Measurements from ENCODE around the gene AMBN. TPM values are rescaled to one million over a fixed set of nuclear protein-coding genes. Genes with fewer than 3 reads are reported as not detected.

AMBN gene
- total and polyA plus RNA-seq, 2 of the 13 experiments (the other 11 are each of a cell fraction or from before 2014, with no cell fraction given) = not detected

GRCh38 chr4:70564033-70564432 lies 28.0 kb upstream of the AMBN start (continued):
- TF ChIP-seq ASH2L (IDR thresholded peaks at IDR 0.05; ENCODE audit: insufficient read length, low read depth, low read length) (no peak), DPF2 (CRISPR knock-in tag; IDR thresholded peaks at IDR 0.05; ENCODE audit: borderline replicate concordance, low read depth) (no peak), RARA (CRISPR knock-in tag; IDR thresholded peaks at IDR 0.05) (0 out of 2 replicates have a peak, but pooled peaks have one; percentile 32), CBFB (CRISPR knock-in tag; IDR thresholded peaks at IDR 0.05) (no peak), TBX2 (CRISPR knock-in tag; IDR thresholded peaks at IDR 0.05; ENCODE audit: borderline replicate concordance) (peak; percentile 51; the same call in 1 of the 2 replicates), KLF6 (CRISPR knock-in tag; IDR thresholded peaks at IDR 0.05) (no peak), SOX6 (IDR thresholded peaks at IDR 0.05) (no peak), SOX6 (CRISPR knock-in tag; IDR thresholded peaks at IDR 0.05) (peak; percentile 79), ZFAT (CRISPR knock-in tag; conservative IDR thresholded peaks at IDR 0.05) (no peak), IRX3 (CRISPR knock-in tag; IDR thresholded peaks at IDR 0.05; ENCODE audit: borderline replicate concordance, low read depth) (no peak), SOX5 (CRISPR knock-in tag; IDR thresholded peaks at IDR 0.05; ENCODE audit: borderline replicate concordance) (peak; percentile 70; the same call in 1 of the 2 replicates), ARID2 (CRISPR knock-in tag; IDR thresholded peaks at IDR 0.05; ENCODE audit: borderline replicate concordance) (no peak), HDAC2 (CRISPR knock-in tag; IDR thresholded peaks at IDR 0.05) (0 out of 2 replicates have a peak, but pooled peaks have one; percentile 44), ZNF3 (CRISPR knock-in tag; IDR thresholded peaks at IDR 0.05) (no peak), SMARCE1 (IDR thresholded peaks at IDR 0.05; ENCODE audit: borderline replicate concordance) (no peak), HMG20A (CRISPR knock-in tag; IDR thresholded peaks at IDR 0.05; ENCODE audit: borderline replicate concordance) (peak; percentile 36; the same call in 1 of the 2 replicates)
- TF ChIP-seq, protein P1, sequence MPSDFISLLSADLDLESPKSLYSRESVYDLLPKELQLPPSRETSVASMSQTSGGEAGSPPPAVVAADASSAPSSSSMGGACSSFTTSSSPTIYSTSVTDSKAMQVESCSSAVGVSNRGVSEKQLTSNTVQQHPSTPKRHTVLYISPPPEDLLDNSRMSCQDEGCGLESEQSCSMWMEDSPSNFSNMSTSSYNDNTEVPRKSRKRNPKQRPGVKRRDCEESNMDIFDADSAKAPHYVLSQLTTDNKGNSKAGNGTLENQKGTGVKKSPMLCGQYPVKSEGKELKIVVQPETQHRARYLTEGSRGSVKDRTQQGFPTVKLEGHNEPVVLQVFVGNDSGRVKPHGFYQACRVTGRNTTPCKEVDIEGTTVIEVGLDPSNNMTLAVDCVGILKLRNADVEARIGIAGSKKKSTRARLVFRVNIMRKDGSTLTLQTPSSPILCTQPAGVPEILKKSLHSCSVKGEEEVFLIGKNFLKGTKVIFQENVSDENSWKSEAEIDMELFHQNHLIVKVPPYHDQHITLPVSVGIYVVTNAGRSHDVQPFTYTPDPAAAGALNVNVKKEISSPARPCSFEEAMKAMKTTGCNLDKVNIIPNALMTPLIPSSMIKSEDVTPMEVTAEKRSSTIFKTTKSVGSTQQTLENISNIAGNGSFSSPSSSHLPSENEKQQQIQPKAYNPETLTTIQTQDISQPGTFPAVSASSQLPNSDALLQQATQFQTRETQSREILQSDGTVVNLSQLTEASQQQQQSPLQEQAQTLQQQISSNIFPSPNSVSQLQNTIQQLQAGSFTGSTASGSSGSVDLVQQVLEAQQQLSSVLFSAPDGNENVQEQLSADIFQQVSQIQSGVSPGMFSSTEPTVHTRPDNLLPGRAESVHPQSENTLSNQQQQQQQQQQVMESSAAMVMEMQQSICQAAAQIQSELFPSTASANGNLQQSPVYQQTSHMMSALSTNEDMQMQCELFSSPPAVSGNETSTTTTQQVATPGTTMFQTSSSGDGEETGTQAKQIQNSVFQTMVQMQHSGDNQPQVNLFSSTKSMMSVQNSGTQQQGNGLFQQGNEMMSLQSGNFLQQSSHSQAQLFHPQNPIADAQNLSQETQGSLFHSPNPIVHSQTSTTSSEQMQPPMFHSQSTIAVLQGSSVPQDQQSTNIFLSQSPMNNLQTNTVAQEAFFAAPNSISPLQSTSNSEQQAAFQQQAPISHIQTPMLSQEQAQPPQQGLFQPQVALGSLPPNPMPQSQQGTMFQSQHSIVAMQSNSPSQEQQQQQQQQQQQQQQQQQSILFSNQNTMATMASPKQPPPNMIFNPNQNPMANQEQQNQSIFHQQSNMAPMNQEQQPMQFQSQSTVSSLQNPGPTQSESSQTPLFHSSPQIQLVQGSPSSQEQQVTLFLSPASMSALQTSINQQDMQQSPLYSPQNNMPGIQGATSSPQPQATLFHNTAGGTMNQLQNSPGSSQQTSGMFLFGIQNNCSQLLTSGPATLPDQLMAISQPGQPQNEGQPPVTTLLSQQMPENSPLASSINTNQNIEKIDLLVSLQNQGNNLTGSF (CRISPR knock-in tag; IDR thresholded peaks at IDR 0.05) = no peak
- TF ChIP-seq, protein P2, sequence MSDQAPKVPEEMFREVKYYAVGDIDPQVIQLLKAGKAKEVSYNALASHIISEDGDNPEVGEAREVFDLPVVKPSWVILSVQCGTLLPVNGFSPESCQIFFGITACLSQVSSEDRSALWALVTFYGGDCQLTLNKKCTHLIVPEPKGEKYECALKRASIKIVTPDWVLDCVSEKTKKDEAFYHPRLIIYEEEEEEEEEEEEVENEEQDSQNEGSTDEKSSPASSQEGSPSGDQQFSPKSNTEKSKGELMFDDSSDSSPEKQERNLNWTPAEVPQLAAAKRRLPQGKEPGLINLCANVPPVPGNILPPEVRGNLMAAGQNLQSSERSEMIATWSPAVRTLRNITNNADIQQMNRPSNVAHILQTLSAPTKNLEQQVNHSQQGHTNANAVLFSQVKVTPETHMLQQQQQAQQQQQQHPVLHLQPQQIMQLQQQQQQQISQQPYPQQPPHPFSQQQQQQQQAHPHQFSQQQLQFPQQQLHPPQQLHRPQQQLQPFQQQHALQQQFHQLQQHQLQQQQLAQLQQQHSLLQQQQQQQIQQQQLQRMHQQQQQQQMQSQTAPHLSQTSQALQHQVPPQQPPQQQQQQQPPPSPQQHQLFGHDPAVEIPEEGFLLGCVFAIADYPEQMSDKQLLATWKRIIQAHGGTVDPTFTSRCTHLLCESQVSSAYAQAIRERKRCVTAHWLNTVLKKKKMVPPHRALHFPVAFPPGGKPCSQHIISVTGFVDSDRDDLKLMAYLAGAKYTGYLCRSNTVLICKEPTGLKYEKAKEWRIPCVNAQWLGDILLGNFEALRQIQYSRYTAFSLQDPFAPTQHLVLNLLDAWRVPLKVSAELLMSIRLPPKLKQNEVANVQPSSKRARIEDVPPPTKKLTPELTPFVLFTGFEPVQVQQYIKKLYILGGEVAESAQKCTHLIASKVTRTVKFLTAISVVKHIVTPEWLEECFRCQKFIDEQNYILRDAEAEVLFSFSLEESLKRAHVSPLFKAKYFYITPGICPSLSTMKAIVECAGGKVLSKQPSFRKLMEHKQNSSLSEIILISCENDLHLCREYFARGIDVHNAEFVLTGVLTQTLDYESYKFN (CRISPR knock-in tag; conservative IDR thresholded peaks at IDR 0.05) = 0 out of 2 replicates have a peak, but pooled peaks have one; percentile 11
- TF ChIP-seq, protein P3, sequence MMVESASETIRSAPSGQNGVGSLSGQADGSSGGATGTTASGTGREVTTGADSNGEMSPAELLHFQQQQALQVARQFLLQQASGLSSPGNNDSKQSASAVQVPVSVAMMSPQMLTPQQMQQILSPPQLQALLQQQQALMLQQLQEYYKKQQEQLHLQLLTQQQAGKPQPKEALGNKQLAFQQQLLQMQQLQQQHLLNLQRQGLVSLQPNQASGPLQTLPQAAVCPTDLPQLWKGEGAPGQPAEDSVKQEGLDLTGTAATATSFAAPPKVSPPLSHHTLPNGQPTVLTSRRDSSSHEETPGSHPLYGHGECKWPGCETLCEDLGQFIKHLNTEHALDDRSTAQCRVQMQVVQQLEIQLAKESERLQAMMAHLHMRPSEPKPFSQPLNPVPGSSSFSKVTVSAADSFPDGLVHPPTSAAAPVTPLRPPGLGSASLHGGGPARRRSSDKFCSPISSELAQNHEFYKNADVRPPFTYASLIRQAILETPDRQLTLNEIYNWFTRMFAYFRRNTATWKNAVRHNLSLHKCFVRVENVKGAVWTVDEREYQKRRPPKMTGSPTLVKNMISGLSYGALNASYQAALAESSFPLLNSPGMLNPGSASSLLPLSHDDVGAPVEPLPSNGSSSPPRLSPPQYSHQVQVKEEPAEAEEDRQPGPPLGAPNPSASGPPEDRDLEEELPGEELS (CRISPR knock-in tag; IDR thresholded peaks at IDR 0.05) = peak; percentile 61
